CD4-positive, alpha-beta T cell treated with Interleukin-1 beta for 1 hour (primary cell): ENCODE results near the gene RTCA.
"Not testable (repeated sequence)": the region's sequence is repeated elsewhere in the genome, so short reads cannot be mapped to it uniquely, and the experiment has no call there.

Experiments used
- DNase-seq, 2 donors: peaks; one replicate each; pipeline ENCODE4 v3.0.0-alpha.2; 2020 to 2022

The RTCA gene

DNA sequence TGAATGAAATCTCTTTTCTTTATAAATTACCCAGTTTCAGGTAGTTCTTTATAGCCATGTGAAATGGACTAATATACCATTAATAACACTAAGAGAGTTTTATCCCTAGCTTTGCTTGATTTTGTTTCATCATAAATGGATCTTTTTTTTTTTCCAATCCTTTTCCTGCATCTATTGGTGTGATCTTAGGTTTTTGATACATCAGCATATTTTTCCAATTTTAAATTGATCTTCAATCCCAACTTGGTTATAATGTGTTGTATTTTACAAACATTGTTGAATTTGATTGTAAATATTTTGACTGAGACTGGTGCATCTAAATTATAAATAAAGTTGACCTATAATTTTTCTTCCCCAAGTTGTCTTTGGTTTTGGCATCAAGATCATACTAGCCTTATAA is 4.3 kb upstream of the RTCA start:
- no peak for DNase-seq

DNA sequence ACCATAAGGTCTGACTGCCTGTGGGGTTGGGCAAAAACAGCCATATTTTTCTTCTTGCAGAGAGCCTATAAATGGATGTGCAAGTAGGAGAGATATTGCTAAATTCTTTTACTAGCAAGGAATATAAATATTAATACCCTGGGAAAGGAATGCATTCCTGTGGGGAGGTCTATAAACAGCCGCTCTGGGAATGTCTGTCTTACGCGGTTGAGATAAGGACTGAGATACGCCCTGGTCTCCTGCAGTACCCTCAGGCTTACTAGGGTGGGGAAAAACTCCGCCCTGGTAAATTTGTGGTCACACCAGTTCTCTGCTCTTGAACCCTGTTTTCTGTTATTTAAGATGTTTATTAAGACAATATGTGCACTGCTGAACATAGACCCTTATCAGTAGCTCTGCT is 1.9 kb upstream of the RTCA start:
- not testable (repeated sequence) for DNase-seq

DNA sequence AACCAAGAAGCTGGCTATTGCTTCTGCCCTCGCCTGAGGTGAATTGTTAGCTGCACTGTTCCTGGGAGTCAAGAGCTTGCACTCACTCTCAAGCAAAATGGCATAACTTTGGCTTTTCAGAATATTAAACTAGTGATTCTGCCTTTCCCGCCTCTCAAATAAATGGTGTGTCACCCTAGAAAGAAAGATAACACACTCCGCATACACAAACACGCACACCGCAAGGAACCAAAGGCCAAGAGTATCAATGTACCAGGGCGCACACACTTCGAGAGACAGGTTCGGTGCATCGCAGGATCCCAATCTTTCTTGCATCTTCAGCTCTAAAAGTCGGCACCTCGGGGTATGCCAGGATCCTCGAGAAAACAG is 470 bp upstream of the RTCA start:
- no peak for DNase-seq

DNA sequence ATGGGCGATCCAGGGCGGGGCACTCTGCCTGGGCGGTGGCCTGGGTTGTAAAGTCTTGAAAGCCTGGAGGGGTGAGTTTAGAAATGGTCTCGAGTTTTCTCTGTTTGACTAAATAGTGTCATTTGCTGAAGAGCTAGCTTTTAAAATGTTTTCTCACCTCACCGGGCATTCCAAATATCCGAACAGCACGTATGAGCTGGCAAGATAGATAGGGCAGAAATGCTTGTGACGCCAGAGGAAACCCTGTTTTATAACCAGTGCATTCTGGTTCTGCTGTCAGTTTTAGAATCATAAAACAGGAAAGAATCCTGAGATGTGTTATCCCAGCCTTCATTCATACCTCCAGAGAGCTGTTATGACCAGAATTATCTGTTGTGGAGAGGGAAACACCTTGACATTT is 725 bp downstream of the RTCA start:
- DNase-seq = no peak

DNA sequence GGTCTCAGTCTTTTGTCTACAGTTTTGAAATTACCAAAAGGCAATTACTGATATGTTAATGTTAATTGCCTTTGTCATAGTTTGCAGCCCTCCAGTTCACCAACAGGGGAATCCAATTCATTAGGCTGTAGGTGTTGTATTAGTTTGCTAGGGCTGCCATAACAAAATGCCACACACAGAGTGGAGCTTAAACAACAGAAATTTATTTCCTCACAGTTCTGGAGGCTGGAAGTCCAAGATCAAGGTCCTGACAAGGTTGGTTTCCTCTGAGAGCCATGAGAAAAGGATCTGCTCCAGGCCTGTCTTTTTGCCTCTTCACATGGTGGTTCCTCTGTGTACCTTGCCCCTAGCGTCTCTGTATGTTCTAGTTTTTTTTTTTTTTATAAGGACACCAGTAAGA is 1.3 kb downstream of the RTCA start:
- DNase-seq = no peak

DNA sequence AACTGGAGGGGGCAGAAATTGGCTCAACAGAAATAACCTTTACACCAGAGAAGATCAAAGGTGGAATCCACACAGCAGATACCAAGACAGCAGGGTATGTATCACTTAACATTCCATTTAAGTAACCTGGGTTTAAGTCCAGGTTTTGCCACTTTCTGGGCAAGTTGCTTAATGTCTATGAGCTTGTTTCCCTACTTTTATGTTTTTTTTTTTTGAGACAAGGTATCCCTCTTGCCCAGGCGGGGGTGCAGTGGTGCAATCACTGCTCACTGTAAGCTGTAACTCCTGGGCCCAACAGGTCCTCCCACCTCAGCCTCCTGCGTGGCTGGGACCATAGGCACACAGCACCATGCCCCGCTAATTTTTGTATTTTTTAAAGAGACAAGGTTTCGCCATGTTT is 2.2 kb downstream of the RTCA start:
- DNase-seq = no peak

DNA sequence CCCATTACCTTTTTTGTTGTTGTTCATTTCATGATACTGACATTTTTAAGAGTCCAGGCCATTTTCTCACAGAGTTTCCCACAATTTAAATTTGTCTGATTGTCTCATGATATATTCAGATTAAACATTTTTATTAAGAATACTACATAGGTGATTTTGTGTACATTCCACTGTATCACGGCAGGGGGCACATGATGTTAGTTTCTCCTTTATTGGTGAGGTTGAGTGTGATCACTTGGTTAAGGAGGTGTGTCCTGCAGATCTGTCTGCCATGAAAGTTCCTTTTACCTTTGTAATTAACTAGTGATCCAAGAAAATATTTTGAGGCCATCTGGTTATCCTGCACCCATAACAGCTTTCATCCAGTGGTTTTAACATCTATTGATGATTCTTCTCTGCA is 11.8 kb downstream of the RTCA start:
- DNase-seq = peak; percentile 27 to 58

DNA sequence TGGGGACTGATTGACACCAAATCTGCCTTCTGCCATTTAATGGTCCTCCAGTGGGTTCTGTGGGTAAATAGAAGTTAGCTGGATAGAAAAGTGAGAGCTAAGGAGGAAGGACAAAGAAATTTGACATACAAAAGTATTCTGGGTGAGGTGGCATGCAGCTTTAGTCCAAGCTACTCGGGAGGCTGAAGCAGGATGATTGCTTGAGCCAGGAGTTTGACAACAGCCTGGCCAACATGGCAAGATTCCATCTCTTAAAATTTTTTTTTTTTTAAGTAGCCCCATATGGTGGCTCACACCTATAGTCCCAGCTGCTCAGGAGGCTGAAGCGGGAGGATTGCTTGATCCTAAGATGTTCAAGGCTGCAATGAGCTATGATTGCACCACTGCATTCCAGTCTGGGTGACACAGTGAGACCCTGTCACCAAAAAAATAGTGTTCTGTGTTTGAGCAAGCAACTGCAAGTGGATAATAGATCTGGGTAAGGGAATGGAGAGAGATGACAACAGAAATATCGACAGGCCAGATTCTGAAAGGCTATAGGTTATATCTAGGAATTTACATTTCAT is 13.4 kb downstream of the RTCA start:
- no peak for DNase-seq

DNA sequence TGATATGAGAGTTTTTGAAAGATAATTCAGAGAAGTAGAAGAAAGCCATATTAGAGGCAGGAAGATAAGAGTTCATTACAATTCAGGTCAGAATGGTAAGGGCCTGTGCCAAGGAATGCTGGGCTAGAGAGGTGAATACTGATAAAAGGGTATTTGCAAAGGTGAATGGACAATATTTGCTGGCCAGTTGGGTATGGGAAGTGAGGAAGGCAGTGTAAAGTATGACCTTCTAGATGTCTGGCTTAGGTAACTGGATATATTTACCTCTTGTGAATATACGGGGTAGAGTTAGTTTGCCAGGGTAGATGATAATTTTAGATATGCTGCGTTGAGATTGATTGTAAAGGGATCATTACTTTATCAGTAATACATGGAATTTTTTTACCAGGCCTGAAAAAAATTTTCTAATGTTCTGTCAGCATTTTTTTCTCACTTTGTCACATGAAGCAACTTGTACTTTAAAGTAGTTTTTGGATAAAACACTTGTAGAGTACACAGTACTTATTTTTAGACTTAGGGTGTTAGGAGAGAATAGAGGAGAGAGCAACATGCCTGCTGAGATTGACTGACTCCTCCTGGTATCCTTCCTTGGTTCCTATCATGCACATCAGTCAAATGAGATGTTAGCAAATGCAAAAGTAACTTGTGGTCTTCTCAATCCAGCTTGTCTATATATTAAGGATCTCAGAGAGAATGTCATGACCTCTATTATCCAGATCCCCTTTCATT is 14.1 kb downstream of the RTCA start:
- no peak for DNase-seq

DNA sequence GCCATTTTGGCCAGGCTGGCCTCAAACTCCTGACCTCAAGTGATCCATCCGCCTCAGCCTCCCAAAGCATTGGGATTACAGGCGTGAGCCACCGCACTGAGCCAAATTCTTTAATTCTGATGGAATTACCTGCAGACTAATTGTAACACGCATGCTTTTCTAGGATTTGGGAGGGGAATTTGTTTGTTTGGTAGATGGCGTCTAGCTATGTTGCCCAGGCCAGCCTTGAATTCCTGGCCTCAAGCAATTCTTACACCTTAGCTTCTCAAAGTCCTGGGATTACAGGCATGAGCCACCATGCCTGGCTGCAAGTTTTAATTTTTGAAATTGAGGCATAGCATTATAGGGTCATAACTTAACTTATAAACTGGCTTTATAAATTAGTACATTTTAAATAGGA is 18.6 kb downstream of the RTCA start:
- DNase-seq = no peak

DNA sequence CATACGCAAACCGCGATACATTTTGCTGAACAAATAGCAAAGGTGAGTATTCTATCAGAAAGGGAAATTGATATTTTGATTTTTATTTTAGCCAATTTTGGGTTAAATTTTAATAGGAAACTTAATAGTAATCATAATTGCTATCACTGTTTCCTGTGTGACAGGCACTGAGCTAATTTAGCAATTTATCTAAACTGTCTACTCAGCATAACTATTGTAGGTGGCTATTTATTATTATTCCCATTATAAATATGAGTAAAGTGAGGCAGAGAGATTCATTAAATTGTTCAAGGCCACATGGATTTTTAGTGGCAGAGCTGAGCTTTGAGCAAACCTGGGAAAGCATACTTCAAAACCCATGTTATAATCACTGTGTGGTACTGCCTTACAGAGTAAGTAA is 21.1 kb downstream of the RTCA start:
- DNase-seq = no peak

DNA sequence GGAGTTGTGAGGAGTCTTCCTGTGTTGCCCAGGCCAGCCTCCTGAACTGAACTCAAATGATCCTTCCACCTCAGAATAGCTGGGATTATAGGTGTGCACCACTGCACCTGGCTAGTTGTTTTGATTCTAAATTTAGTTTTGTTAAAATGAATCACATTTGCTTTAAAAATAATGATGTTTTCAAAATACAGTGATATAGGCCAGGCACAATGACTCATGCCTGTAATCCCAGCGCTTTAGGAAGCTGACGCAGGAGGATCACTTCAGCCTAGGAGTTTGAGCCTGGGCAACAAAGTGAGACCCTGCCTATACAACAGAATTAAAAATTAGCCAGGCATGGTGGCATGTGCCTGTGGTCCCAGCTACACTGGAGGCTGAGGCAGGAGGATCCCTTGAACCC is 24.3 kb downstream of the RTCA start:
- no peak for DNase-seq

DNA sequence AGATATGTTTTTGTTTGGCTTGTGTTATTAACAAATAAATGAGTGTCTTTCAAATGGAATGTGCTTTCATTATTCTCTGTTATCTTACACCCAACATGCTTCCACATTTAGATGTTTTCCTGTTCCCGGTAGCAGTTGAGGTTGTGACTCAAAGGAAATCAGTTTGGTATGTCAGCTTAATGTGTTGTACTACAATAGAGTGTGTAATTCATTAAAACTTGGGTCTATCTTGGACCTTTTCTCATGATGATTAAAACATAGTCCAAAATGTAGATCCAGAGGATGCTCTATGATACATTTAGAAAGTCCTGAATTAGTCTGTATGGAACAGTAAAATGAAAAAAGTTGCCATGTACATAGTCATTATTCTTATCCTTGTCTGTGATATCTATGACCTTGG is 26.7 kb downstream of the RTCA start:
- DNase-seq = no peak

DNA sequence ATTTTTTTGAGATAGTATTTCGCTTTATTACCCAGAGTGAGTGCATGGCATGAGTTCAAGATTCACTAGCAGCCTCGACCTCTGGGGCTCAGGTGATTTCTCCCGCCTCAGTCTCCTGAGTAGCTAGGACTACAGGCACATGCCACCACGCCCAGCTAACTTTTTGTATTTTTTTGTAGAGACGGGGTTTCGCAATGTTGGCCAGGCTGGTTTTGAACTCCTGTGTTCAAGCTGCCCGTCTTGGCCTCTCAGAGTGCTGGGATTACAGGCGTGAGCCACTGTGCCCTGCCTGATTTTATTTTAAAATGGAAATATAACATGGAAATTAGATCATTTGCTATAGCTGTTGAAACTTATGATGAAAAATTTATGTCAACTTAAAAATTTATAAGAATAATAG is 30.1 kb downstream of the RTCA start:
- DNase-seq = no peak

DNA sequence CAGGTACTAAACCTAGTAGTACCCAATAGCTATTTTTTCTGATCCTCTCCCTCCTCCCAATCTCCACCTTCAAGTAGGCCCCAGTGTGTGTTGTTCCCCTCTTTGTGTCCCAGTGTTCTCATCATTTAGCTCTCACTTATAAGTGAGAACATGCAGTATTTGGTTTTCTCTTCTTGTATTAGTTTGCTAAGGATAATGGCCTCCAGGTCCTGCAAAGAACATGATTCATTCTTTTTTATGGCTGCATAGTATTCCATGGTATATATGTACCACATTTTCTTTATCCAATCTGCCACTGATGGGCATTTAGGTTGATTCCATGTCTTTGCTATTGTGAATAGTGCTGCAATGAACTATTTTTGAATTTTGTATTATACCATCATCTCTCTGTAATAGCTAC is 31.0 kb downstream of the RTCA start:
- not testable (repeated sequence) for DNase-seq

DNA sequence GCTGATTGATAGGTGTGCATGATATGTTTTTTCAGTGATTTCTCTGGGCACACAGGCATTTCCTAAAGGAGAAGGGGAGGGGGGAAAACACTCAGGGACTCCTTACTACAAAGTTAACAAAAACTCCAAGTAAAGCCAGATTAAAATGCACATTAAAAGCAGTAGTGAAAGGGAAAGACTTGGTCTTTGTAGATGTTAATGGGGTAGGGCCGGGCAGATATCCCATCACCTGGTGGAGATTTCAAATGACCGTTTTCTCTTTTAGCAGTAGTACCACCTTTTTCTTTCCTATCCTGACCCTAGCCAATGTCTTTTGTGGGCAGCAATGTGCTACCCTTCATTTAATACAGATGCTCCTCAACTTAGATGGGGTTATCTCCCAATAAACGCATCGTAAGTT is 32.5 kb downstream of the RTCA start:
- DNase-seq = no peak

DNA sequence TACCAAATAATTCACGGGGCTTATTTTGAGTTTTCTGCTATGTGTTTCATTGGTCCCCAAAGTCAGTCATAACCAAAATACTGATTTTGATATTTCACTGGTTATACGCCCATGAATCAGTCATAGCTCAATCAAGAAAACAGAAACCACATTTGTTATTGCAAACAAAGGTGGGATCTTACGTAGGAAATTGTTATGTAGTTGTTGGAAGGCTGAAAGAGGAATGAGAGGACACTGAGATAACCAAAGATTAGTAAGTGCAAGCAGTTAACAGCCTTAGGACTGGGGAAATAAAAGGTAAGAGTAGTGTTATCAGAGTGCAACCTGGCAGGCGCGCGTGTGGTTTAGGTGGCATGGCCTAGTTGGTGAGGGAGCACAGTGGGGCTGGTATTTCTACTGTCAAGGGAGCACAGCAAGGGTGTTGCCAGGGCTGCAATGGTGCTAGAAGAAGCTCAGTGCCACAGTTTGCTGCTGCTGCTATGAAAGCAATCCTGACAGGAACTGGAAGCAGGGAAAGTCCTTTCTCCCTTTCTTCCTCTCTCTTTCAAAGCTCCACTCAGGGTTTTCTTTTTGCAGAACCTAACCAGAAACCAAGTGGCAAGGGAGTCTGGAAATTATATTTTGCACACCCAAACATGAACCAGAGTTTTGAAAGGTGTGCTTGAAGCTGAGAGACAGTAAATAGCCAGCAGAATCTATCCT is 33.7 kb downstream of the RTCA start:
- no peak for DNase-seq

DNA sequence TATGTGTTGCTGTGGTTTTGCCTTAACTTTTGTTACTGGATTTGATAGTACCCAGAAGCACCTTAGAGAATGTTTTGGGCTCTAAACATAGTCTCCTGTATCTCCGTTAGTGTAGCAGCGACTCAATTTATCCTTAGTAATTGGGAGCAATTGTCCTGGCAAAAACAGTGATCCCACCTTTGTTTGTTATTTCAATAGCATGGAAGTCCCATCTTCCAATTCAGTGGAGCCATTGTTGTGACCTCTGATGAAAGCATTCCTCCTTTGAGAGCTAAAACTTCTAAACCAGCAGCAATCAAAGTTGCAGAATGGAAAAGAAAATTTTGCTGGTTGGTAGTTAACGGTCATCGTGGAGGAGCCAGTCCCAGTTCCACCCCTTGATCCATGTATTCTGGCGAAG is 34.7 kb downstream of the RTCA start:
- DNase-seq = no peak

DNA sequence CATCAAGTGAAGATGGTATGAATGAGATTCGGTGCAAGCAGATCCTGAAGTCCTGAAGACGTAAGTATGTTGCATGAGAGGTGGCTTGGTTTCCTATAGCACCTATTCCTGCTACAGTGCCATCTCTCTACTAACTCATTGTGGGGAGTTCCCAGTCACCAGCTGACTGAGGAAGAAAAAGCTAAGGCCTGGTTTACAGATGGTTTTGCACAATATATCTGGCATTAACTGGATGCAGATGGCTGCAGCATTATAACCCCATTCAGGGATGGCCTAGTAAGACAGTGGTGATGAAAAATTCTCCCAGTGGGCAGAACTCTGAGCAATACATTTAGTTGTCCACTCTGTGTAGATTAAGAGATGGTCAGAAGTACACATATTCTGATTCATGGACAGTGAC is 36.7 kb downstream of the RTCA start:
- DNase-seq = no peak

DNA sequence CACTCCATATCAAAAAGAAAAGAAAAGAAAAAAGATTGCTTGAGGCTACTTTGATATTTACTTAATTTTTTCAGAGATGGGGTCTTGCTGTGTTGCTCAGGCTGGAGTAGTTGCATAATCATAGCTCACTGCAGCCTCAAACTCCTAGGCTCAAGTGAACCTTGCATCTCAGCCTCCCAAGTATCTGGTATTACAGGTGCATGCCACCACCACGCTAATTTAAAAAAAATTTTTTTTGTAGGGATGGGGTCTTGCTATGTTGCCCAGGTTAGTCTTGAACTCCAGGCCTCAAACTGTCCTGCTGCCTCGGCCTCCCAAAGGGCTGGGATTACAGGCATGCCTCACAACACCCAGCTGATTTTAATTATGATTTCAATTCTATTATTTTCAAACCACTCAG is 38.2 kb downstream of the RTCA start:
- DNase-seq = no peak

DNA sequence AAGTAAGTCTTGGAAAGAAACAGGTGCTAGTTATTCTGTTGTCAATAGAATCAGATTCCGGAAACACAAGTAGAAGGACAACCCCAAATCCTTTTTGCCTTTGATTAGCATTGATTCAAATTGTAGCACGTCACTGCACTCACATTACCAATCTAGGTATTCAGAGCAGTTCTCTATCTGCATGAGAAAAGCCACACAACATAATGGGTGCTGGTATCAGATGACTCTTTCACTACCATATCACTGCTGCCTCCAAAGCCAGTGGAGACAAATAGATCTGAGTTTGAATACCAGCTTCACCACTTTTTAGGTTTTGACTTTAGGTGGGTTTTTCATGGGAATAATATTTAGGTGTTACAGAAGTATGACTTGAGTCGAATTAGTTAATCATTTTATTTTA is 38.9 kb downstream of the RTCA start:
- no peak for DNase-seq

DNA sequence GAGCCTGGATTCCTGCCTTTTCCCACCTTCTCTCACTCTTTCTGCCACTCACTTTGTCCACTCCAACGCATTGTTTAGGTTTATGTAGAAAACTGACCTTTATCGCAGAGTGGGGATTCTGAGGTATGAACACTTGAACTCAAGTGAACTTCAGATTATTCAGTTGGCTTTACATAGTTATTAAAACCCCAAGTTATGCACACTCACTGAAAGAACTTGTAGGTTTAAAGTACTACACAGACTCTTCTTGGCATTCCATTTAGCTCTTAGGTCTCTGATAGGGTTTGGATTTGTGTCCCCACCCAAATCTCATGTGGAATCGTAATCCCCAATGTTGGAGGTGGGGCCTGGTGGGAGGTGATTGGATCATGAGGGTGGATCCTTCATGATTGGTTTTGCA is 39.9 kb downstream of the RTCA start:
- DNase-seq = no peak

DNA sequence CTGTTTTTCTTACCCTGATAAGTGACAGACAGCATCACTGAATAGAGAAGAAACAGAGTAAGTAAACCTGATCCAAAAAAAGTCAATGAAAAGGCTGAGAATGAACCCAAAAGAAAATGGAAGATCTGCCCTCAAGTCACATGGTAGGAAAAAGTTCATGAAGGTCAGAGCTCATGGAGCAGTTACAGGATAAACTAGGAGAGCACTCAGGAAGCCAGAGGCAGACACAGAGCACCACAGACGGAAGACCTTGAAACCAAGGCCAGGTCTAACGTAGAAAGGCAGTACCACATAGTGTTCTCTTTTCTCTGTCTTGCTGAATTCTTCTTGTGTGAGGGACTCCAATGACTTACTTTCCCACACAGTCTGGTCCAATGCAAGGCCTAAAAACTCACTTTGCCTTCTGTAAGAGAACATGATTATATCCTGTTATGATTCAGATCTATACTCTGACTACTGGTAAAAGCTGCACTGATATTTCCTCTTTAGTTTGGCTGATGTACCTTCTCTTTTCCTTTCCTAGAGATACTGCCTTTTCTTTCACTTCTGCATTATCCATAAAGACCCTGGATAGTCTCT is 40.8 kb downstream of the RTCA start:
- no peak for DNase-seq

DNA sequence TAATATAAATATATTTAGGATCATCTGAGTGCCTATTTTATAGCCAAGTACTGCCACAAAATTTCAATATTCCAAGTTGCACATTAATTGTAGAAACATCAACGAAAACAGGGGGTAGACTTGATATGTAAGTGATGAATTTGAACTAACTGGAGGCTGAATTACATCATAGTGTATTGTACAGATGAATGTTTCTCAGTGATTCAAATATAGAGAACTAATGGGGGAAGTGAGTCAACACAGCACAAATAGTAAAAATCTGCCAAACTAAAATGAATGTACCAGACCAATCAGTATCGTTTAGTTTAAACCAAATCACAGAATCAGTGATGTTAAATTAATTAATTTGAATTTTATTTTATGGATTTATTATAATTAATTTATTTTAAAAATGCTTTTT is 42.8 kb downstream of the RTCA start:
- no peak for DNase-seq
